Small intestine (tissue), 7 donors: Measurements from ENCODE around the gene PTPRU. TPM values are rescaled to one million over a fixed set of nuclear protein-coding genes. Genes with fewer than 3 reads are reported as not detected.

Source experiments
- DNase-seq, 2 donors: peaks; one replicate each; pipeline versions ENCODE4 v3.0.0 to v3.0.0-alpha.2; 2013
- FAIRE-seq: peaks from 2 replicates; lab custom pipeline; 2012; peaks lifted over from hg19 to GRCh38; lab: Jason Lieb, UNC
- H3K27ac ChIP-seq, 3 donors: one replicate each; pipeline ENCODE4 v1.5.1; 2013; ENCODE audit warnings: low read length in 2 of 3, mild to moderate bottlenecking in 2 of 3, control low read depth in 1 of 3, inconsistent platforms in 1 of 3, low read depth in 1 of 3, moderate library complexity in 1 of 3
- H3K27me3 ChIP-seq, 3 donors: one replicate each; pipeline ENCODE4 v1.6.1; 2013; ENCODE audit warnings: low read length in 3 of 3, inconsistent platforms in 1 of 3; ENCODE audit not compliant: control insufficient read depth in 3 of 3, insufficient read depth in 3 of 3
- H3K36me3 ChIP-seq, 3 donors: one replicate each; pipeline ENCODE4 v1.6.1; 2013; ENCODE audit warnings: low read length in 3 of 3, inconsistent platforms in 1 of 3, low read depth in 1 of 3, mild to moderate bottlenecking in 1 of 3, moderate library complexity in 1 of 3; ENCODE audit not compliant: control insufficient read depth in 3 of 3, insufficient read depth in 2 of 3
- H3K4me1 ChIP-seq, 3 donors: one replicate each; pipeline ENCODE4 v1.6.1; 2013; ENCODE audit warnings: low read length in 2 of 3, inconsistent platforms in 1 of 3, low read depth in 1 of 3, mild to moderate bottlenecking in 1 of 3, moderate library complexity in 1 of 3; ENCODE audit not compliant: control insufficient read depth in 3 of 3, insufficient read depth in 2 of 3
- H3K4me3 ChIP-seq, 3 donors: one replicate each; pipeline ENCODE4 v1.5.1; 2013; ENCODE audit warnings: low read length in 3 of 3, control low read depth in 1 of 3, inconsistent platforms in 1 of 3, low read depth in 1 of 3, mild to moderate bottlenecking in 1 of 3, moderate library complexity in 1 of 3
- H3K9me3 ChIP-seq, 2 donors: one replicate each; pipeline ENCODE4 v1.6.1; 2013; ENCODE audit warnings: low read depth in 1 of 2, low read length in 1 of 2; ENCODE audit not compliant: control insufficient read depth in 2 of 2, insufficient read depth in 1 of 2
- WGBS, 3 donors: extraction: QIAGEN DNeasy Blood & Tissue Kit; methylation state at CpG; one replicate each; pipeline ENCODE4 v1.1.7; 2013; 5-methylcytosine and 5-hydroxymethylcytosine counted together
- polyA plus RNA-seq, 4 donors: library from polyadenylated mRNA; stranded (reverse) in 3 of 4; unstranded in 1 of 4; fragments of 200-250 nt in 3 of 4; fragments of 120-200 nt in 1 of 4; gene quantifications; one replicate each; pipeline versions ENCODE4 v1.2.1 to v1.2.3, GENCODE V29; 2013
- donor health status: healthy with polysubstance abuse.
- donor health status: control.
- donor health status: control.
- donor health status: Bipolar disorder and iron deficiency.
- donor health status: healthy.

PTPRU gene
- polyA plus RNA-seq, 4 donors: 0.27 to 44.5 (median 4.3) TPM; not detected in 1

DNA sequence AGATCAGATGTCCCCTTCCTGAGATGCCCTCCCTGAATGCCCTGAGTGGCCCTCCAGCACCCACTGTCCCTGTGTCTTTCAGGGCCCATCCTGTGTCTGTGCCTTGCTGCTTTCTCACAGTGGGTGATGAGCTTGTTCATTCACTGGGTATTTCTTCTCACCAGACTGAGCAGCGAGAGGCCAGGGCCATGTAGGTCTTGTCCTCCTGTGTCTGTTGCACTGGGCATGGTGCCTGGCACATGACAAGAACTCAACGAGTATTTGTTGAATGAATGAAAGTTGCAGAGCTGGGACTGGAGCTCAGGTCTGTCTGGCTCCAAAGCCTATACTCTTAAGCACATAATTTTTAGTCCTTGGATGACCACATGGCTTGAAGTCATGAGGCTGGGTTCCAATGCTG lies 93.8 kb downstream of the PTPRU start:
- no peaks in the 10 kb centered on the region for H3K9me3 ChIP-seq
- no peaks in the 10 kb centered on the region for H3K27me3 ChIP-seq
- no peak for FAIRE-seq
- no peak overlapping the region for H3K4me3 ChIP-seq
- no peak for DNase-seq
- 65 to 78% (median 70%) methylated on average over 2 of the region's 2 CpGs for whole genome bisulfite sequencing, 3 donors
- no peaks in the 10 kb centered on the region for H3K4me1 ChIP-seq
- H3K36me3 ChIP-seq: peaks cover 0 to 5% (median 0%) of the 10 kb centered on the region in 3 donors
- H3K27ac ChIP-seq: no peak overlapping the region

- no peaks in the 10 kb centered on the region for H3K9me3 ChIP-seq
- H3K27me3 ChIP-seq: no peaks in the 10 kb centered on the region
- H3K4me3 ChIP-seq: no peak overlapping the region
- 75 to 86% (median 81%) methylated on average over 7 of the region's 7 CpGs for WGBS, 3 donors
- DNase-seq (no peak), FAIRE-seq (no peak)
- H3K4me1 ChIP-seq: no peaks in the 10 kb centered on the region
- no peak overlapping the region for H3K27ac ChIP-seq
- H3K36me3 ChIP-seq: peaks cover 0 to 3% (median 0%) of the 10 kb centered on the region in 3 donors
Observed at GRCh38 chr1:29330856-29331255, 94.5 kb downstream of the PTPRU start.

- Histone ChIP-seq H3K9me3 (no peaks in the 10 kb centered on the region), H3K36me3 (peaks cover 0 to under 1% (median 0%) of the 10 kb centered on the region in 3 donors), H3K4me3 (no peak overlapping the region), H3K27me3 (no peaks in the 10 kb centered on the region), H3K4me1 (no peaks in the 10 kb centered on the region), H3K27ac (no peak overlapping the region)
- no peak for FAIRE-seq
- no peak for DNase-seq
Observed at GRCh38 chr1:29331309-29331708, 95.0 kb downstream of the PTPRU start.

DNA sequence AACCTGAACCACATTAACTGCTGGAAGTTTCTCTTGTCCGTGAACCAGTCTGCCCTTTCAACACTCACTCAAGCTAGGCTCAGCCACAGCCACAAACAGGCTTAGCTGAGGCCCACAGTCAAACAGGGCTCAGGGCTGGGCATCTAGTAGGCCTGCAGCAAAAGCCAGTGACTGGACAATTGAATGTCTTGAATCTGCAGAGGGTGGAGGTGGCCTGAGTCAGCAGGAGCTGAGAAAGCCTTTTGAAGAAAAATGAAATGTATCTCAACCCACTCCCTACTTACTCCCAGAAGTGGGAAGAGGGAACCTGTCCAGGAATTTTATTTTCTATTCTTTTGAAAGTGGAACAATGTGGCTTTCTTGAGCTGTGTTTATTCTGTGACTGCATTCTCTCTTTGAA lies 95.4 kb downstream of the PTPRU start:
- DNase-seq (no peak), FAIRE-seq (no peak)
- WGBS, 3 donors: 86 to 92% (median 88%) methylated on average over 1 of the region's 1 CpG
- H3K4me3 ChIP-seq: no peak overlapping the region
- H3K9me3 ChIP-seq: no peaks in the 10 kb centered on the region
- H3K4me1 ChIP-seq: no peaks in the 10 kb centered on the region
- H3K27me3 ChIP-seq: no peaks in the 10 kb centered on the region
- no peak overlapping the region for H3K27ac ChIP-seq
- H3K36me3 ChIP-seq: no peaks in the 10 kb centered on the region

GRCh38 chr1:29332204-29332603 lies 95.9 kb downstream of the PTPRU start:
- Histone ChIP-seq H3K4me3 (no peak overlapping the region), H3K27ac (no peak overlapping the region), H3K27me3 (peaks cover 0 to 3% (median 0%) of the 10 kb centered on the region in 3 donors), H3K36me3 (no peaks in the 10 kb centered on the region), H3K9me3 (no peaks in the 10 kb centered on the region), H3K4me1 (no peaks in the 10 kb centered on the region)
- 36 to 43% (median 42%) methylated on average over 6 of the region's 6 CpGs for WGBS, 3 donors
- peak; percentile 16 to 44 for DNase-seq
- no peak for FAIRE-seq

- FAIRE-seq: no peak
- no peaks in the 10 kb centered on the region for H3K4me1 ChIP-seq
Observed at GRCh38 chr1:29333008-29333407, 96.7 kb downstream of the PTPRU start.

GRCh38 chr1:29335573-29335972 lies 99.3 kb downstream of the PTPRU start:
- FAIRE-seq (no peak), DNase-seq (no peak)
- no peaks in the 10 kb centered on the region for H3K36me3 ChIP-seq
- no peak overlapping the region for H3K4me3 ChIP-seq
- no peaks in the 10 kb centered on the region for H3K4me1 ChIP-seq
- peaks cover 0 to 3% (median 0%) of the 10 kb centered on the region in 3 donors for H3K27me3 ChIP-seq
- no peaks in the 10 kb centered on the region for H3K9me3 ChIP-seq
- H3K27ac ChIP-seq: no peak overlapping the region

More at GRCh38 chr1:29333008-29333407, 96.7 kb downstream of the PTPRU start:
- Histone ChIP-seq H3K36me3 (no peaks in the 10 kb centered on the region), H3K9me3 (no peaks in the 10 kb centered on the region), H3K4me3 (no peak overlapping the region), H3K27me3 (peaks cover 0 to 3% (median 0%) of the 10 kb centered on the region in 3 donors), H3K27ac (no peak overlapping the region)
- peak in 1 of 2 donors; percentile 5 for DNase-seq
- 25 to 66% (median 41%) methylated on average over 3 of the region's 3 CpGs for WGBS, 3 donors

DNA sequence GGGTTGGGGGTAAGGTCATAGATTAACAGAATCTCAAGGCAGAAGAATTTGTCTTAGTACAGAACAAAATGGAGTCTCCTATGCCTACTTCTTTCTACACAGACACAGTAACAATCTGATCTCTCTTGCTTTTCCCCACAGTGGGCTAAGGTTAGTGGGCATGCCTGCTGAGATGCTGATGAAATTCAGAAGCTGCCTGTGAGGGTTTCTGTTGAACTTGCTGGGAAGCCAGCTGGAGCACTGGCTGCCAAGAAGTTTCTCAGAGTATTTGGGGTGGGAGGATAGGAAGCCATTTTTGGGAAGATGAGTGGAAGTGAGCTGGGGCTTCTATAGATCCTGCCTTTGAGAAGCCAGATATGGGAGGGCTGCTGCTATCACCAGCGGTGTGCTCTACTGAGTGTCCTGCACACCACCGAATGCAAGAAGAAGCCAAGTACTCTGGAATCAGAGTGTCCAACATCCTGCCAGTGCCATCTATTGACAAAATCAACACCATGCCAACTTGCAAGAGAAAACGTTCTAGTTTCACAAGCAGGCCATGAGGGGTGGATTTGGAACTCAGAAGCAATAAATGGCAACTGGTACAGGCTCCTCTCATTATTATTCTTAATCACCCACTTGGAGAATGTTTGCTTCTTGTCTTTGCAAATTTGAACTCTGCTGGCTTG lies 102.7 kb downstream of the PTPRU start:
- FAIRE-seq (no peak), DNase-seq (no peak)
- no peak overlapping the region for H3K27ac ChIP-seq
- H3K27me3 ChIP-seq: peaks cover 0 to 3% (median 0%) of the 10 kb centered on the region in 3 donors
- H3K4me1 ChIP-seq: no peaks in the 10 kb centered on the region
- WGBS, 3 donors: 49 to 59% (median 54%) methylated on average over 3 of the region's 3 CpGs
- no peaks in the 10 kb centered on the region for H3K36me3 ChIP-seq
- H3K9me3 ChIP-seq: no peaks in the 10 kb centered on the region
- H3K4me3 ChIP-seq: no peak overlapping the region

GRCh38 chr1:29341936-29342335 lies 105.6 kb downstream of the PTPRU start:
- no peak for FAIRE-seq
- no peak for DNase-seq
- 48 to 54% (median 54%) methylated on average over 4 of the region's 4 CpGs for WGBS, 3 donors
- Histone ChIP-seq H3K4me1 (no peaks in the 10 kb centered on the region), H3K27me3 (peaks cover 0 to 4% (median 2%) of the 10 kb centered on the region in 3 donors), H3K27ac (no peak overlapping the region), H3K4me3 (no peak overlapping the region), H3K36me3 (no peaks in the 10 kb centered on the region), H3K9me3 (no peaks in the 10 kb centered on the region)
